Measurements from ENCODE around the gene C5orf34.
"Not testable (repeated sequence)": the region's sequence is repeated elsewhere in the genome, so short reads cannot be mapped to it uniquely, and the experiment has no call there.

The C5orf34 gene, protein sequence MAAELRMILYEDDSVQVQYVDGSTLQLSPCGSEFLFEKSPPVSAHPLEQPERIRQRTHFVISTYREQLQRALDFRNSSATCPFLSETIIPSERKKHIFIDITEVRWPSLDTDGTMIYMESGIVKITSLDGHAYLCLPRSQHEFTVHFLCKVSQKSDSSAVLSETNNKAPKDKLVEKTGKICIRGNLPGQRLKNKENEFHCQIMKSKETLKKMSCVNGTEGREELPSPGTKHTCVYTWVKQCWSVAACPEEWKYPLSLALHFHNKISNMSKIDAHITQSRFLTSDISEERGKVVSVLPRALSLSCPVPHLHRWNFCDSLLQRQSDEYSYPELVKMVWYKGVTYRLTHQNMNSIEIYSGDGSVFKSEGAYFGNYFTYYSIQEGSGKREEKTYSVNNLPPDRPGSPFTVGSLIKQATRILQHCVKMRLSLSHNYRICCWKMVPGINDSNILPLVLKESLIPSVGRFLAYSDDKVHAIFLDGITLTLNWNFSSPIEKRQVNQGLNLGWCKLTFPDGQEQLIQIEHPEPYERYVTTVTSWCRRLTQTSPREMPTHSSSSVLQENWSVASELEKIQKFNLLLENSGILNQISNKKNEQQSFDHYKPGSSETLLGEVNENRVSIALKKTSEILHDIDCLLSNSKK

DNA sequence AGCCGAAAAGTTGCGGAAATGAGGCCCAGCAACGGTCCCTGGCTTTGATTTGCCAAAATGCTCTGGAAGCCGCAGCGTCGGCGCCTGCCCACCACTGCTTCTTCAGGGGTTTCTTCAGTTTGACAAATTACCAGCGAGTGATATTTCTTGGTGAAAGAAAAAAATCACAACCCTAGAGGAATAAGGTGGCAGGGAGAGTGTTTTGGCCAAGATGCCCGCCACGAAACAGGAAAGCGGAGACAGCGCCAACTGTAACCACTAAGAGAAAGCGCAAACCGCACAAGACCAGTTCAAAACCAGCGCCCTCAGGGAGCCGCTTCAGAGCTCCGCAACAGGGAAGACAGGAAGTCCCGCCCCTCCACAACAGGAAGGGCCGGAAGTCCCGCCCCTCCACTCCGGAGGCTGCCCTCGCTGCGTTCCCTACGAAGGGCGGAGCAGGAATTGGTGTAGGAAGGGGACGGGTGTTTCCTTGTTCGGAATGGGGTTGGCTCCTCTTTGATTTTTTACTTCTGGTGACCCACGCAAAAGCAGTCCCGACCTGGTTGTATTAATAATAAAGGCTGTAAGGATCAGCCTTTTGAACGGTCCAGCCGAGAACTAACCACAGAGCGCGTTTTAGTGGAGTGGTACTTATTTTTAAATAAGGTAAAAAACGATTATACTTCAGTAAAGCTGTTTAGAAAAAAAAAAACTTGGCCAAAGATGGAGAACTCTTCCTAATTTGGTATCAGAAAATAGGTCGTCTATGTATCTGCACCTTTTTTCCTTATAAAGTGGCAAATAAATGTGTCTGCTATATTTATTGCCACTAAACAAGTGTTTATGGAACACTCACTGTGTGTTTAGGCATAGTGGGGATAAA lies at the start of gene C5orf34:
Gene C5orf34, minus strand, starts transcription at position 333 of the 862 bp plus-strand sequence. CDS start 5,809 bp downstream, outside the sequence.
- DNase-seq = peak; percentile 94

DNA sequence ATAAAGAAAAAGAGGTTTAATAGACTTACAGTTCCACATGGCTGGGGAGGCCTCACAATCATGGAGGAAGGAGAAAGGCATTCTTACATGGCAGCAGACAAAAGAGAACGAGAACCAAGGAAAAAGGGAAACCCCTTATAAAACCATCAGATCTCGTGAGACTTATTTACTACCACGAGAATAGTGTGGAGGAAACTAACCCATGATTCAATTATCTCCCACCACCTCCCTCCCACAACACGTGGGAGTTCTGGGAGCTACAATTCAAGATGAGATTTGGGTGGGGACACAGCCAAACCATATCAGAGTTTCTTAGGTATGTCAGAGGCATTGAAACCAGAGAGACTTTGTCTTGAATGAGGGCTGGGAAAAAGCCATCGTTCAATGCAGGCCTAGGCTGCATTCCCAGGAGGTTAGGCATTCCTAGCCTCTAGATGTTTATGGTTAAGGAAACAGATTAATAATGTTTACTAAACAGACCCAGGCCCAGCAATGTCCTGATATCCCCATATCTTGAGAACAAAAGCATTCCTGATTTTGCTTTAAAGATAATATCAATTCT lies 49.4 kb upstream of the C5orf34 start:
- DNase-seq = no peak

DNA sequence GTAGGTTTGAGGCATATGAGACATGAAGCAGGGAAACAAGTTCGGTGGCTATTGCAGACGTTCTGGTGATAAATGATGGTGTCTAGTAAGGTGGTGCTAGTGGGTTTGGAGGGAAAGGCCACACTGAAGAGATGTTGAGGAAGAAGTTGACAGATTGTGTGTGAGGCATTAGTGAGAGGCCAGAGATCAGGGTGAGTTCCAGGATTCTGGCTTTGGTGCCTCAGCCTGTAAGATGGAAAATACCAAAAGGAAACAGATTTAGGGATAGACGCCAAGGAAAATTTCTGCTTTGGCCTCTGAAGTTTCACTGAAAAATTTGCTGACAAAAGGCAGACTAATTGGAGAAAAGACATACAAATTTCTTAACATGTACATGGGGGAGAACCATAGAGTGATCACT lies 48.4 kb upstream of the C5orf34 start:
- no peak for DNase-seq

DNA sequence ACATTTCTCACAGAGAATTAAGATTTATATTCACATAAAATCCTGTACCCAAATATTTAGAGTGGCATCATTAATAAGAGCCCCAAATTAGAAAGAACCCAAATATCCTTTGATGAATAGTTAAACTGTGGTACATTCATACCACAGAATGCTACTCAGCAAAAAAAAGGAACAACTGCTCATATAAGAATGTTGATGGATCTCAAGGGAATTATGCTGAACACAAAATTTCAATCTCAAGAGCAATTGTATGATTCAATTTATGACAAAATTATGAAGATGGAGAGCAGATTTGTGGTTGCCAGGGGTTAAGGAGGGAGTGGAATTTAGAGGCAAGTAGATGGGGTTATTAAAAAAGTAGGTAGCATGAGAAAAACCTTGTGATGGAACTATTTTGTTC lies 46.4 kb upstream of the C5orf34 start:
- DNase-seq = no peak

DNA sequence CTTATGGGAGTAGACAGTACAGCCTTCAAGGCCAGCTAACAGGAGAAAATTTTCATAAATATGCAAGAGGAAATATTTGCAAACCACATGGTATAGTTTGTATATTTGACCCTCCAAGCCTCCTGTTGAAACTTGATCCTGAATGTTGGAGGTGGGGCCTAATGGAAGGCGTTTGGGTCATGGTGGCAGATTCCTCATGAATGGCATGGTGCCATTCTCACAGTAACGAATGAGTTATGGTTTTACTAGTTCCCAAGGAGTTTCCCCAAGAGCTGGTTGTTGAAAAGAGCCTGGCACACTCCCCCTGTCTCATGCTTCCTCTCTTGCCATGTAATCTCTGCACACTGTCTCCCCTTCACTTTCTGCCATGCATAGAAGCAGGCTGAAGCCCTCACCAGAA lies 45.2 kb upstream of the C5orf34 start:
- no peak for DNase-seq

DNA sequence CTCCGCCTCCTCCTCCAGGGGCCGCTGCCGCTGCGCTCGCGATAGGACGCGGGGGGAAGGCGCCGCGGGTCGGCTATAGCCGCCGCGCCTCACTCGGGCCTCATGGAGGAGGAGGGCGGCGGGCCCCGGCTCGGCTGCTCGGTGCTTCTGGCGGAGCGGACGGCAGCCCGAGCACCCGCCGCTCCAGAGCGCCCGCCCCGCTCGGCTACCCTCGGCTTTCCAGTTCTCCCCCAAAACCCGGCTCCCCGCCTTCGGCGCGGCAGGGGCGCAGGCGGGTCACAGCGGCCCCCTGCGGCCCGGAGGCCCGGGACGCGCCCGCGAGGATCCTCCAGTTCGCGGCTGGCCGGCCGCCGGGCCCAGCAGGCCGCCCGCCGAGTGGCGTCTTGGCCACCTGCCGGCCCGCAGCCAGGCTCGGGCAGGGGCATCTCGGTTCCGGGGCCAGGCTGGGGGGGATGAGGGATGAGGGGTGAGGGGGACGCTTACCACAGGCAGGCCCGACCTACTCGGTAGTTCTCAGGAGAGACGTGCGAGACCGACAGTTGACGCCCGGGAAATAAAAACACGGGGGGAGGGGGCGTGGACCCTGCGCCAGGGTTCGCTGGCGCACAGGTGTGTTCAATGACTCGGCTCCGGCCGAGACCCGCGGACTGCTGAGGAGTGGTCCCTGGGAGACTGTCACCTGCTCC lies 42.1 kb upstream of the C5orf34 start, which contains the start of gene PAIP1:
Gene PAIP1, minus strand, starts transcription at position 221 of the 686 bp plus-strand sequence. CDS start 231 bp downstream, outside the sequence.
- DNase-seq = peak; percentile 82

DNA sequence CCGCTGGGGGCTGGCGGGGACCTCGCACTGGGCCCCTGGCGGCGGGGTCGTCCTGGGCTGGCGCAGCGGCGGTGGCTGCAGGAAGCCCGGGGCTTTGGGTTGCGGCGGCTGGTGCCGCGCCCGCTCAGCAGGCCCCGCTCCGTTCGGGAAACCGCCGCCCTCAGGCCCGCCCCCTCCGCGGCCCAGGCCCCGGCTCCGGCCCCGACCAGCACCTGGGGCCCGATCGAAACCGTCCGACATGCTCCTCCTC lies 41.6 kb upstream of the C5orf34 start:
- DNase-seq = not testable (repeated sequence)

DNA sequence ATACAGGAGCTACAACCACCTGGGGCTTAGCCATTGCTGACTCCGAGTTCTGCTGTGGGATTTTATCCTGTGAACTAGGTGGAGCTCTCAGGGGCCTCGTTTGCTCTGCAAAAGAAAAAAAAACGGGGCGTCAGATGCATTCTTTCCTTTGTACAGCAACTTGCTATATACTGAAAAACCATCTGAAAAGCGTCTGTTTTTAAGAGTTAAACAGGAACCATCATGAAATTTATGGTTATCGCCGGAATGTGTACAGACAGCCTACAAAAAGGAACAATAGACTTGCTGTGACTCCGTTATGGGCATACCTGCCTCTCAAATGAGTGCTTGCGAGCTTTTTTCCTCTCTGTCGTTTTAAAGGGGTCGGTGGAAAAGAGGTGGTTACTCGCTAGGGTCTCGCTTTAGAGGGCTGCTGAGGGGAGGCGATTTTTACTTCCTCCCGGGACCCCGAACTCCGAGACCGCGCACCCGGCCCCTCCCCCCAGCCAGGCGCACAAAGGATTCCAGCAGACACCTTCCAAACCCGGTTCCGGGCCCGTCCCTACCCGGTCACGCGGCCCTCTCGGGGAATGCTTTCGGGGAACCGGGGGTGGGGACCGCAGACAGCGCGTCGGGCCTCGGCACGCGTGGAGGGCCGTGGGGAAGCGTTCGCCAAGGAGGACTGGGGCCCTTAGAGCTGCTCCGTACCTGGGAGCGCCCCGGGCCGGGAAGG lies 41.1 kb upstream of the C5orf34 start:
- DNase-seq = peak; percentile 44

DNA sequence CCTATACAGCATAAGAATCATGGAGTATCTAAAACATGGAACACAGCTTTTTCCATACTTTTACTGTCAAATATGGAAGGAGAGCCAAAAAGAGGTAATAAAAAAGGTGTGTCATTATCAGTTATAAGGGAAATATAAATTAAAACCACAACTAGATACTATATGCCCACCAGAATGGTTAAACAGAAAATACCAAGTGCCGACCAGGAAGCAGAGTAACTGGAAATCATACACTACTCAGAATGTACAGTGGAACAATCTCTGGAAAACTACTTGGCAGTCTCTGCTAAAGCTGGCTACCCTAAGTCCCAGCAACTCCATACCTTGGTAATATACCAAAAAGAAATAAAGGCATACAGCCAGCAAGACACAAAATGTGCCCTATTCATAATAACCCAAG lies 39.5 kb upstream of the C5orf34 start:
- DNase-seq = no peak

DNA sequence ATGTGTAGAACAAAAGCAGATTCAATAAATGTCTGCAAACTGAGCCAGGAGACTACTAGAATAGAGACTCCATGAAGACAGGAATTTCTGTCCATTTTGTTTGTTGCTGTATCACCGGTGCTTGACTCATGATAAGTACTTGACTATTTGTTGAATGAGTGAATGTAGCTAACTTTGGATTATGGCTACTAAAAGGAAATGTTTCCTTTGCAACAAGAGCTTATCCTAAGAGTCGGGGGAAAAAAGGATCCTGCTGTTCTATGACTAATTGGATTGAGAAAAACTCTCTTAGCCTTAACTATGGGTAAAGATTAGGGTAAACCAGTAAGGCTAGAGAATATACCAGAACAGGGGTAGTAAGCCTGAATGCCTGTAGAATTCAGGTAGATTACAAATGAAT lies 38.4 kb upstream of the C5orf34 start:
- DNase-seq = no peak

DNA sequence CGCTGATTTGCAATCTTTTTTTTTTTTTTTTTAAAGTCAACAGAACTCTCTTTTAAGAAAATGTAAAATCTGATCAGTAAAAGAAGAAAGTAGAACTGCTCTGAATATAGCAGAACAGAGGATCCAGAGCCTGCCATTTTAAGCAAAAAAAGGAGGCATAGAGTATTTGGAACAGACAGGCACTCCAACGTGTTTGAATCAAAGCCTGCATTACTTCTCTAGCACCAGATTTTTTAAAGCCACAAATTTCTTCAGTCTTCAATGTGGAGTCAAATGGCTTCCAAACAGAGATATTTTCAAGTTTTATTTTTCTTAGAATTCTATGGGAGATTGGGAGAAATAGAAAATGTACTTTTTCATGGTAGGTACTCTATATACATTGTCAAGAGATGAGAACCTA lies 36.8 kb upstream of the C5orf34 start:
- no peak for DNase-seq

DNA sequence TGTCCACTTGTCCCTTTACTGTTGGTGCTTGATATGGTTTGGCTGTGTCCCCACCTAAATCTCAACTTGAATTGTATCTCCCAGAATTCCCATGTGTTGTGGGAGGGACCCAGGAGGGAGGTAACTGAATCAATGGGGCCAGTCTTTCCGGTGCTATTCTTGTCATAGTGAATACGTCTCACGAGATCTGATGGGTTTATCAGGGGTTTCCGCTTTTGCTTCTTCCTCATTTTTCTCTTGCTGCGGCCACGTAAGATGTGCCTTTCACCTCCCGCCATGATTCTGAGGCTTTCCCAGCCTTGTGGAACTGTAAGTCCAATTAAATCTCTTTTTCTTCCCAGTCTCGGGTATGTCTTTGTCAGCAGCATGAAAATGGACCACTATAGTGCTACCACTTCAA lies 34.3 kb upstream of the C5orf34 start:
- not testable (repeated sequence) for DNase-seq

DNA sequence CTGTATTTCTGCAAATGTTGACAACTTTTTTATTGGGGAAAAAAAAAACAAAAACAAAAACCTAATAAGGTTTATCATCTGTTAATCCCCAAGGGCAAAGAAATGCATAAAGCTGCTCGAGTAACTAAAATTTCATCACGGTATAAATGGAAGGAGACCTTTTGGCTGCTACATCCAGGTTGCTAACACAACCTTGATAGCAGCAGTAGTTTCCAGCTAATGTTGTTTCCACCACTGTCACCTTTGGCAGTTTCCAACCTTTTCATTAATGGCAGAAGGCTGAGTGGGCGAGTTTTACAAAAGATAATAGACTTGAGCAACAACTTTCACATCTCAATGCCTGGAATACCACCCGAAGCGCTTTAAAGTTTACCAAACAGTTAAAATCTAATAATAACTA lies 33.4 kb upstream of the C5orf34 start:
- no peak for DNase-seq

DNA sequence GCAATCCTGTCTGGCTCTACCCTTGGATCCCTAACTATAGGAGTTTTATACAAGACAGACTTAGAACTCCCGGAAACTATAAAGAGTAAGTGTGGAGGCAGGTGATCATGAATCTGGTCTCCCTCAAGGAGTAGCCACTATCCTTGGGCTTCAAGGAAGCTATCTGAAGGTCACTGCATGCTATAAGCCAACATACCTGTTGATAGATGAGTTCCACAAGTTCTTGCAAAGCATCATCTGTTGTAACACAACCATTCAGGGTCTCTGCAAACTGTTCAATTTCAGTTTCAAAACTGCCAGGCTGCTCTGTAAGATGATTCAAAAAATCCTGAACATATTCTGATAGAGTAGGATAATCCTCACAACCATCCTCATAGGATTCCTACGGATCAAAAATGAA lies 32.6 kb upstream of the C5orf34 start:
- DNase-seq = no peak

DNA sequence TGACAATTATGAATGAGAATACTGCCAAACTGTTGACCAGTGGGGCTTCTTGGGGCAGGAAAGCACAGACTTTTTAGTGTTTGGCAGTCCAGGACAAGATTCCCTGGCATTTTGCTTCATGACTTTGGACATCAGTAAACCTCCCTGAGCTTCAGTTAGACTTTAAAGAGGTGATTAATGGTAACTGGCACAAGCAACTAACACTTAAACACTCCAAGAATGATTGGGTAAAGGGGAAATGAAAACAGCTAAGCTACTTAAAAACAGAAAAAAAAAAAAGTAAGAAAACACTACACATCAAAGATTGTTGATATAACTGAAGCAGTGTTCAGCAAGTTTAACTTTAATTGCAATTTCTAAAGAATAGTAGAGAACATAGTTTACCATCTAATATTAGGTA lies 28.5 kb upstream of the C5orf34 start:
- DNase-seq = no peak

DNA sequence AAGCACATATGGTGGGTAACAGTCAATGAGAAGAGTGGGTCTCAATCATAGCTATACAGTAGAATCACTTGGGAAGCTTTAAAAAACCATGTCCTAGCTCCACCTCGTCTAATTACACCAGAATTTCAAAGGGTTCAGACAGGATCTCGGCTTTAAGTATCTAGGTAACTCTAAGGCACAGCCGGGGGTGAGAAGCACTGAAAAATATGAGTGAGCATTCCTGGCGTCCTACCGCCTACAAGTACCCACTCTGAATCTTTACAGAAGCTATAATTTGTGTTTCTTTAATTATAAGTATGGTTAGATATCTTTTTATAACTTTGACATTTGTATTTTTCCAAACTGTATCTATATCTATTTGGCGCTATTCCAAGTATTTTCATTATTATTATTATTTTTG lies 25.8 kb upstream of the C5orf34 start:
- no peak for DNase-seq

DNA sequence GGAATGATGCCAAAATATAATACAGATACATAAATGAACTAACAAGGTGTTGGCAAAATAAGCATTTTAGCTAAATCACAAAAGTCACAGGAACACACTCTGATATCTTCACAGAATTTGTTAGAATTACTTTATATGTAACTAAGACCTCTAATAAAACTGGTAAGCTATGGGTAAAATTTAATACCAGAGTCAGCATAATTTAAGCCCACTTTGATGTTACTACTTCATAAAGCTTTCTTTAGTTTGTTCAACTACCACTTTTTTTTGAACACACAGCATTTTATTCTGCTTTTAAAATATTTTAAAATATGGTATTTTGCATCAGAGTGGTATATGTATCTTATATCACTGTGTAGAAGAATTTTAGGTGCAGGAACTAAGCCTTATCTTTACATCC lies 22.0 kb upstream of the C5orf34 start:
- no peak for DNase-seq

DNA sequence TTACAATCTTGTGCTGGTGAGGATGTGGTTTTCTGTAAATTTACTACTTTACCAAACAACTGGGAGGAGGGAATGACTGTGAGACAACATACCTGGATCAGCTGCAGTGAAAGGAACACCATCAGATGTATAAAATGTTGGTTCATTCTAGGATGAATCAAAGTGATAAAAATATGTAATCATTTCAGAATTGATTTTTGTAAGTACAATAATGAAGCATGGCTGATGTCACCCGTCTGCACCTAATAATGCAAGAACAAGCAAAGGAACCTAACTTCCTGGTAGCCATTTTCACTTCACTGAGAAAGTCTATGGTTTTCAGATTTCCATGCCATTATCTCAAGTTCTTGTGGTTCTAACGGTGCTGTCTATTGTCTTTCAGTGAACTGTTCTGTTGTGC lies 18.7 kb upstream of the C5orf34 start:
- peak; percentile 16 for DNase-seq

DNA sequence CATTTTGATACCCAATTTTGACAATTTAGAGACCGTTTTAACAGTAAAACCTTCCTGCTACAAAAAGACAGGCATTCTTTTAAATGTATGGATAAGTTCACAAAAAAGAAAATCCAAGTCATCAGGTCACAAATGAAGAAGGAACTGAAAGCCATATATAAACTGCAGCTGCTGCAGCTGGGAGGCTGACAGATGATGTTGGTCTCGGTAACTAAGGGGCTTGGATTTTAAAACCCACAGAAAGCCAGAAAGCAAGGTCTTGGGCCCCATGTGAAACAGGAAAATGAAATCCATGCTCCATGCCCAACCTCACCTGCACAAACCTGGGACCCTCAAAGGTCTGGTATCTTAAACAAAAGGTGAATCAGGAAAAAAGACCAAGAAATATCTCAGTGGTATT lies 15.7 kb upstream of the C5orf34 start:
- no peak for DNase-seq

DNA sequence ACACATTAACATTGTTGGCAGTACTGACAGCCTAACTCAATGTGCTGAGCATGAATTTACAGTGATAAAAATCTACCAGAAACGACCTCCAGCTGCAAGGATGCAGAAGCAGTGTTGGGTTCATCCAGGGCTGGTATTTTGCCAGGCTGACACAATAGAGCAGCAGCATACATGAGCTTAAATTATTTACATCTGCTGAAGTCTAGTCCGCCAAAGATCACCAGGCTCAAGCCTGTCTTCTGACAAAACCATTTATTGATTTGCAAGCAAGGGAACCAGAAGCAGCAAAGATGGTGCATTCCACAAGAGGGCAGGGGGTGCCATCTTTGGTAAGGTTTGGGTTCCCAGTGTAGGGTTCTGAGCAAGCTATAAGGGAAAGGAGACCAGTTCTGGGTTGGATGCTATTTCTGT lies 8.7 kb upstream of the C5orf34 start:
- DNase-seq = no peak

DNA sequence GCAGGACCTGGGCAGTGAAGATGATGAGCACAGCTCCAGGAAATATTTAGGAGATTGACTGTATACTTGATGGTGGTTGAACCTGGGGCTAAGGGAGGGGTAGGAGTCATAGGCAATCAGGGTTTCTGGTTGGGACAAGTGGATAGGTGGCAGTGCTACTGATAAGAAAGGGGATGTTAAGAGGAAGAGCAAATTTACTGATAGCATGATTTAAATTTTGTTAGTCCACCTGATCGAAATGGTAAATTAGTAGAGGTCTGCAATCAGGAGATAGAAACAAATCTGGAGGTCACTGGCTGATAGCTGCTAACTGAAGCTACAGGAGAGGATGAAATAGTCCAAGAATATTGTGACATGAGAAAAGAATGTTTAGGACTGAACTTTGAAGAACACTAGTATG lies 5.7 kb upstream of the C5orf34 start:
- DNase-seq = no peak

DNA sequence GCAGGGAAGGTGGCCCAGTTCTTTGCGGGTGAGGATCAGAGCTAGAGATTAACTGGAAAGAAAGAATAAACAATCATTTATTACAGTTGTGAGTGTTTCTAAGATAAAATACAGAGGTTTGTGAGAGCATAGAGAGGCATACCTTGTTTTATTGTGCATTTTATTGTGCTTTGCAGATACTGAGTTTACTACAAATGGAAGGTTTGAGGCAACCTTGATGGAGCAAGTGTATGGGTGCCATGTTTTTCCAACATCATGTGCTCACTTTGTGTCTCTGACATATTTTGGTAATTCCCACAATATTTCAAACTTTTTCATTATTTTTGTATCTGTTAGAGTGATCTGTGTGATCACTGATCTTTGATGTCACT lies 715 bp upstream of the C5orf34 start:
- no peak for DNase-seq

Data from stimulated activated CD4-positive, alpha-beta T cell treated with anti-CD3 and anti-CD28 coated beads, Interleukin-1b, Interleukin-23, amount 100 ng/mL, for 48 hours (primary cell).